ENCODE data around the gene BSPRY.
A peak's percentile ranks its signal among the peaks of the same experiment; 100 is the strongest.

BSPRY gene

DNA sequence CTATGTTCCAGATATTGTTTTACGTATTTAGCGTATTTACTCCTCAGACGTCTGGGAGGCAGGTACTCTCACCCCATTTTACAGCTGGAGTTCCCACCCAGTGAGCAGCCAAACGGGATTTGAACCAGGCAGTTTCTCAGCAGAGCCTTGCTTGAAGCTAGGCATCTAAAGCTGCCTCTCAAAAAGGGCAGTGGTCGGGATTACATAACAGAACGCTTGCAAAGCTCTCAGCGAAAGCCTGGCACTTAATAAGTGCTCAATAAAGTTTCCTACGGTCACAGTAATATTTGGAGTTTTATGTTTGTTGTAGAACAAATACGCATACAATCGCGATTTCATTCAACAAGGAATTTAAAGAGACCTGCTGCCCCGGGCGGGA lies 286 bp upstream of the BSPRY start:
- peaks cover 22 to 71% (median 51%) of the 10 kb centered on the region in 4 experiments for H3K4me1 ChIP-seq (ENCODE audit: control extremely low read depth in 1 of 4, control insufficient read depth in 4 of 4, insufficient read depth in 4 of 4, low read length in 3 of 4)
- DNase-seq, result peak in 2 of 3 donors; percentile 52 to 58
- no peaks in the 10 kb centered on the region for H3K27me3 ChIP-seq (replicated peaks in 2 of 5; ENCODE audit: control insufficient read depth in 4 of 5, insufficient read depth in 5 of 5, low read length in 4 of 5)
- ChIA-PET CTCF (interaction anchor here (1.2 to 5.8 kb wide), 9 partner anchors 9 to 233 kb away, joined by 3 to 48 read pairs (median 14); partner anchors contain the start of genes ALAD, CDC26 and WDR31), POLR2A (interaction anchor here (0.6 to 2.0 kb wide), 2 partner anchors 9 to 18 kb away, joined by 4 to 22 read pairs; partner anchors contain the start of gene WDR31)
- no peaks in the 10 kb centered on the region for H3K9me3 ChIP-seq (ENCODE audit: control extremely low read depth in 1 of 5, control insufficient read depth in 4 of 5, insufficient read depth in 2 of 5, low read depth in 1 of 5, low read length in 4 of 5)
- 47% methylated on average over 7 of the region's 13 CpGs for whole genome bisulfite sequencing (ENCODE audit: insufficient coverage)
- H3K4me3 ChIP-seq (ENCODE audit: control insufficient read depth in 1 of 7, extremely low read depth in 1 of 7, insufficient read depth in 4 of 7, low read depth in 2 of 7, low read length in 6 of 7), result peak overlapping the region; percentile 47 to 94 (median 83)
- no peak overlapping the region for H3K27ac ChIP-seq (ENCODE audit: insufficient read depth in 1 of 2, low read depth in 1 of 2, low read length in 2 of 2, poor library complexity in 1 of 2, severe bottlenecking in 2 of 2)
- peaks cover 0 to 3% (median 0%) of the 10 kb centered on the region in 4 experiments for H3K36me3 ChIP-seq (ENCODE audit: control insufficient read depth in 4 of 4, insufficient read depth in 4 of 4, low read length in 3 of 4)

DNA sequence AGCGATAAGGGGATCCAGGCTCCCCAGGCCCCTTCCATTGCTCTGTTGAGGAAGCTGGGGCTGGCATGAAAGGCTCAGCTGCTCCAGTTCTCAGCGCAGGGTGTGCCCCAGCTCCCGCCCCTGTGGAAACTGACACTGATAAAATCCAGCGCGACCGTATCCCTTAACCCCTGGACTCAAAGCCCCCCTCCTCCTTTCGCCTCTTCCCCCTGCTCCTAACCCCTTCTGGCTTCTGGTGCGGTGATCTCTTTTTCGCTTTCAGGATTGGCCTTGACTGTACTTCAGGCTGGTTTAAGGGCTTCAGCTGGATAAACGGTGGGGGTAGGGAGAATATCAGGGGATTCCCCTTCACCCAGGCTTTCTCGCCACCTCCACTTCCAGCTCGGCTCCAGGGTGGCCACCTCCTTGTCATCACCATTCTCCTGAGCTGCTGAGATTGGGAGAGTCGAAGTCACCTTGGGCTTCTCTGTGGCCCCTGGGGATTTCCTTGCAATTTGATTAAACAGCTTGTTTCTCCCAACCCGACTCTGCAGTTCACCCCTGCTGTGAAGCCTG lies 843 bp downstream of the BSPRY start:
- Histone ChIP-seq H3K36me3 (ENCODE audit: control insufficient read depth in 4 of 4, insufficient read depth in 4 of 4, low read length in 3 of 4) (peaks cover 0 to 13% (median 4%) of the 10 kb centered on the region in 4 experiments), H3K4me1 (ENCODE audit: control extremely low read depth in 1 of 4, control insufficient read depth in 4 of 4, insufficient read depth in 4 of 4, low read length in 3 of 4) (peaks cover 17 to 60% (median 42%) of the 10 kb centered on the region in 4 experiments), H3K27ac (ENCODE audit: insufficient read depth in 1 of 2, low read depth in 1 of 2, low read length in 2 of 2, poor library complexity in 1 of 2, severe bottlenecking in 2 of 2) (peak overlapping the region; percentile 89 to 90), H3K4me3 (ENCODE audit: control insufficient read depth in 1 of 7, extremely low read depth in 1 of 7, insufficient read depth in 4 of 7, low read depth in 2 of 7, low read length in 6 of 7) (peak overlapping the region; percentile 68 to 94 (median 83)), H3K27me3 (replicated peaks in 2 of 5; ENCODE audit: control insufficient read depth in 4 of 5, insufficient read depth in 5 of 5, low read length in 4 of 5) (no peaks in the 10 kb centered on the region), H3K9me3 (ENCODE audit: control extremely low read depth in 1 of 5, control insufficient read depth in 4 of 5, insufficient read depth in 2 of 5, low read depth in 1 of 5, low read length in 4 of 5) (no peaks in the 10 kb centered on the region)
- WGBS (ENCODE audit: insufficient coverage), result 0% methylated on average over 11 of the region's 14 CpGs
- POLR2A ChIA-PET, result interaction anchor here (0.7 to 2.0 kb wide), 3 partner anchors 10 to 75 kb away, joined by 3 to 22 read pairs (median 3); partner anchors contain the start of genes CDC26, HDHD3, PRPF4 and WDR31
- DNase-seq, result peak in 2 of 3 donors; percentile 55 to 67
- CTCF ChIA-PET, result interaction anchor here (1.2 to 5.8 kb wide), 13 partner anchors 8 to 75 kb away, joined by 3 to 48 read pairs (median 6); partner anchors contain the start of genes ALAD, CDC26 and WDR31

DNA sequence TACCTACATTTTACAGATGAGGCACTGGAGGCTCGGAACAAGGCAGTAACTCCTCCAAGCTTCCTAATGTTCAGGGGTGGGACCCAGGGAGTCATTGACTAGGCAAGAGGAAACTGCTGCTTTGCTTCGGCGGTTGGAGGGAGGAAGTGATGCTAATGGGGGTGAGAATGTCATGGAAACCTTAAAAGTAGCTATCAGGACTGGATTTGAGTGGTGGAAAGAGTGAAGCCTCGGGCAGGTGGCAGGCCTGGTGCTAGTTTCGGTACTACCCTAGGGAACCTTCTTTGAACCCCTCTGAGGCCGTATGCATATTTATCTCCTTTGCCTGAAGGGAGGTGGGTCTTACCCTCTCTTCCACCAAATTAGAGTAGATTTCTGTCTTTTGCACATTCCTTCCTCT lies 1.6 kb downstream of the BSPRY start:
- peaks cover 17 to 53% (median 39%) of the 10 kb centered on the region in 4 experiments for H3K4me1 ChIP-seq (ENCODE audit: control extremely low read depth in 1 of 4, control insufficient read depth in 4 of 4, insufficient read depth in 4 of 4, low read length in 3 of 4)
- peak; percentile 84 to 97 (median 93) for DNase-seq
- H3K36me3 ChIP-seq (ENCODE audit: control insufficient read depth in 4 of 4, insufficient read depth in 4 of 4, low read length in 3 of 4), result peaks cover 0 to 18% (median 4%) of the 10 kb centered on the region in 4 experiments
- no peaks in the 10 kb centered on the region for H3K27me3 ChIP-seq (replicated peaks in 2 of 5; ENCODE audit: control insufficient read depth in 4 of 5, insufficient read depth in 5 of 5, low read length in 4 of 5)
- ChIA-PET POLR2A (interaction anchor here (0.6 to 0.8 kb wide), 3 partner anchors 26 to 76 kb away, joined by 3 read pairs; partner anchors contain the start of genes CDC26, HDHD3 and PRPF4), CTCF (interaction anchor here (1.2 to 5.8 kb wide), 12 partner anchors 8 to 57 kb away, joined by 3 to 48 read pairs (median 8); partner anchors contain the start of genes ALAD and WDR31)
- peak overlapping the region; percentile 89 to 90 for H3K27ac ChIP-seq (ENCODE audit: insufficient read depth in 1 of 2, low read depth in 1 of 2, low read length in 2 of 2, poor library complexity in 1 of 2, severe bottlenecking in 2 of 2)
- WGBS (ENCODE audit: insufficient coverage), result 2% methylated on average over 6 of the region's 6 CpGs
- no peaks in the 10 kb centered on the region for H3K9me3 ChIP-seq (ENCODE audit: control extremely low read depth in 1 of 5, control insufficient read depth in 4 of 5, insufficient read depth in 2 of 5, low read depth in 1 of 5, low read length in 4 of 5)
- peak overlapping the region in 6 of 7 experiments; percentile 68 to 94 (median 80) for H3K4me3 ChIP-seq (ENCODE audit: control insufficient read depth in 1 of 7, extremely low read depth in 1 of 7, insufficient read depth in 4 of 7, low read depth in 2 of 7, low read length in 6 of 7)

DNA sequence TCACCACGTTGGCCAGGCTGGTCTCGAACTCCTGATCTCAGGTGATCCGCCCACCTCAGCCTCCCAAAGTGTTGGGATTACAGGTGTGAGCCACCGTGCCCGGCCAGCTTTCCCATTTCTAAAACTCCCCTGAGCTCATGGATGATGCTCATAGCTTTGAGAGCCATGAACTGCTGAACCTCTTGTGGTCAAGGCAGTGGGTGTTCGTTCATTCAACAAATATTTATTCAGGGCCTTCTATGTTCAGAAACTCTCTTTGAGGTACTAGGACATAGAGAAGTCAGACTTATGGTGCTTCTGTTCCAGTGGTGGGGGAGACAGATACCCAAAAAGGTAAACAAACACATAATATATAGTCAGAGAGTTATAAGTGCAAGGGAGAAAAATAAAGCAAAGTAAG lies 2.7 kb downstream of the BSPRY start:
- Histone ChIP-seq H3K4me1 (ENCODE audit: control extremely low read depth in 1 of 4, control insufficient read depth in 4 of 4, insufficient read depth in 4 of 4, low read length in 3 of 4) (peaks cover 17 to 53% (median 39%) of the 10 kb centered on the region in 4 experiments), H3K9me3 (ENCODE audit: control extremely low read depth in 1 of 5, control insufficient read depth in 4 of 5, insufficient read depth in 2 of 5, low read depth in 1 of 5, low read length in 4 of 5) (no peaks in the 10 kb centered on the region), H3K27ac (ENCODE audit: insufficient read depth in 1 of 2, low read depth in 1 of 2, low read length in 2 of 2, poor library complexity in 1 of 2, severe bottlenecking in 2 of 2) (peak overlapping the region; percentile 6 to 35), H3K27me3 (replicated peaks in 2 of 5; ENCODE audit: control insufficient read depth in 4 of 5, insufficient read depth in 5 of 5, low read length in 4 of 5) (no peaks in the 10 kb centered on the region), H3K4me3 (ENCODE audit: control insufficient read depth in 1 of 7, extremely low read depth in 1 of 7, insufficient read depth in 4 of 7, low read depth in 2 of 7, low read length in 6 of 7) (no peak overlapping the region), H3K36me3 (ENCODE audit: control insufficient read depth in 4 of 4, insufficient read depth in 4 of 4, low read length in 3 of 4) (peaks cover 0 to 28% (median 4%) of the 10 kb centered on the region in 4 experiments)
- POLR2A ChIA-PET, result no interaction called here
- DNase-seq, result no peak
- CTCF ChIA-PET, result interaction anchor here (2.5 to 5.8 kb wide), 4 partner anchors 12 to 56 kb away, joined by 9 to 48 read pairs (median 21); partner anchors contain the start of genes ALAD and WDR31
- WGBS (ENCODE audit: insufficient coverage), result no CpG with 5 or more reads among the region's 6 CpGs

DNA sequence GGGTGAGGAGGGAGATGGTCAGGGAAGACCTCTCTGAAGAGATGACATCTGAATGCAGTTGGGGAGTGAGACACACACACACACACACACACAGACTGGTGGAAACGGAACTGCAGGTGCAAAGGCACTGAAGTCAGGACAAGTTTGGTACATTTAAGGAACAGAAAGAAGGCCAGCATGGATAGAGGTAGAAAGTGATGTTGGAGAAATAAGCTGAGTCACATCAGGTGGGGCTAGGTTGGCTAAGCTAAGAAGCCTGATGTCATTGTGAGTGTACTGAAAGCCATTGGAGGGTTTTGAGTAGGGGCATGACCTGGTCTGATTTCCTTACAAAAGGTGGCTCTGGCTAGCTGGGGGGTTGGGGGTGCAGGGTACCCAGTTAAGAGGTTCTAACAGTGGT lies 3.1 kb downstream of the BSPRY start:
- no CpG with 5 or more reads among the region's 1 CpG for WGBS (ENCODE audit: insufficient coverage)
- Histone ChIP-seq H3K36me3 (ENCODE audit: control insufficient read depth in 4 of 4, insufficient read depth in 4 of 4, low read length in 3 of 4) (peaks cover 0 to 31% (median 4%) of the 10 kb centered on the region in 4 experiments), H3K9me3 (ENCODE audit: control extremely low read depth in 1 of 5, control insufficient read depth in 4 of 5, insufficient read depth in 2 of 5, low read depth in 1 of 5, low read length in 4 of 5) (no peaks in the 10 kb centered on the region), H3K4me1 (ENCODE audit: control extremely low read depth in 1 of 4, control insufficient read depth in 4 of 4, insufficient read depth in 4 of 4, low read length in 3 of 4) (peaks cover 17 to 49% (median 37%) of the 10 kb centered on the region in 4 experiments), H3K27me3 (replicated peaks in 2 of 5; ENCODE audit: control insufficient read depth in 4 of 5, insufficient read depth in 5 of 5, low read length in 4 of 5) (no peaks in the 10 kb centered on the region), H3K4me3 (ENCODE audit: control insufficient read depth in 1 of 7, extremely low read depth in 1 of 7, insufficient read depth in 4 of 7, low read depth in 2 of 7, low read length in 6 of 7) (no peak overlapping the region), H3K27ac (ENCODE audit: insufficient read depth in 1 of 2, low read depth in 1 of 2, low read length in 2 of 2, poor library complexity in 1 of 2, severe bottlenecking in 2 of 2) (peak overlapping the region; percentile 1 to 35)
- POLR2A ChIA-PET, result no interaction called here
- CTCF ChIA-PET, result interaction anchor here (4.9 to 5.8 kb wide), 2 partner anchors 12 to 48 kb away, joined by 28 to 48 read pairs; partner anchors contain the start of gene ALAD
- DNase-seq, result peak in 2 of 3 donors; percentile 67 to 79

DNA sequence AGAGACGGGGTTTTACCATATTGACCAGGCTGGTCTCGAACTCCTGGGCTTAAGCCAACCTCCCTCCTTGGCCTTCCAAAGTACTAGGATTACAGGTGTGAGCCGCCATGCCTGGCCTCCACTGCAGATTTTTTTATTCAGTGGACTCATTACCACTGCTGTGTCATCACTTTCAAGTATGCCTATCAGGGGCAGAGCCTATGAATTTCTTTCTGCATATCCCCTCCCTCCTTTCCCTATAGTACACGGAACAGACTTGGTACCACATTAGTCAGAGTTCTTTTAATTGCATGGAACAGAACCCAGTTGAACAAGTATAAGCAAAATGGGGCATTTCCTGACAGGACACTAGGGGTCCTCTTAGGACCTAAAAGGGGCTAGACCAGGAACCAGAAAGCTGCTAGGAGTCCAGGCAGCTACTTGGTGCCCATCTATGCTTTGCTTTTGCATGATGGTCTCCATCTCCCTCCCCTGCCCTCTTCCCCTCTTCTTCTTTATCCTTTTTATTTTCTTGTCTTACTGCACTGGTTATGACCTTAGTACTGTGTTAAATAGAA lies 5.8 kb downstream of the BSPRY start:
- 100% methylated on average over 3 of the region's 4 CpGs for whole genome bisulfite sequencing (ENCODE audit: insufficient coverage)
- Histone ChIP-seq H3K27me3 (replicated peaks in 2 of 5; ENCODE audit: control insufficient read depth in 4 of 5, insufficient read depth in 5 of 5, low read length in 4 of 5) (no peaks in the 10 kb centered on the region), H3K4me1 (ENCODE audit: control extremely low read depth in 1 of 4, control insufficient read depth in 4 of 4, insufficient read depth in 4 of 4, low read length in 3 of 4) (peaks cover 14 to 30% (median 26%) of the 10 kb centered on the region in 4 experiments), H3K4me3 (ENCODE audit: control insufficient read depth in 1 of 7, extremely low read depth in 1 of 7, insufficient read depth in 4 of 7, low read depth in 2 of 7, low read length in 6 of 7) (no peak overlapping the region), H3K27ac (ENCODE audit: insufficient read depth in 1 of 2, low read depth in 1 of 2, low read length in 2 of 2, poor library complexity in 1 of 2, severe bottlenecking in 2 of 2) (no peak overlapping the region), H3K36me3 (ENCODE audit: control insufficient read depth in 4 of 4, insufficient read depth in 4 of 4, low read length in 3 of 4) (peaks cover 2 to 52% (median 8%) of the 10 kb centered on the region in 4 experiments), H3K9me3 (ENCODE audit: control extremely low read depth in 1 of 5, control insufficient read depth in 4 of 5, insufficient read depth in 2 of 5, low read depth in 1 of 5, low read length in 4 of 5) (no peaks in the 10 kb centered on the region)
- POLR2A ChIA-PET, result no interaction called here
- CTCF ChIA-PET, result interaction anchor here (0.9 to 1.6 kb wide), 7 partner anchors 10 to 55 kb away, joined by 3 to 7 read pairs (median 5); partner anchors contain the start of genes C9orf43 and POLE3
- peak in 1 of 3 donors; percentile 36 for DNase-seq
